DMS153 treated with DMSO at 0.1 percent for 48 hours (cell line): Measurements from ENCODE around the gene RRM1.

Experiments used
- DNase-seq: peaks from one replicate; lab custom pipeline; 2025; ENCODE audit not compliant: unreplicated experiment; lab: John Stamatoyannopoulos, UW

RRM1 gene

GRCh38 chr11:4185561-4185960, 91.0 kb downstream of the RRM1 start:
- DNase-seq, result no peak

- no peak for DNase-seq
Measured at GRCh38 chr11:4186464-4187054, 92.0 kb downstream of the RRM1 start.

- DNase-seq, result peak; percentile 72
Measured at GRCh38 chr11:4187055-4187988, 92.7 kb downstream of the RRM1 start.
